GM21737 (cell line): Measurements from ENCODE around the gene MRPL19.

Source experiments
- ATAC-seq: cut with Tn5 transposase; IDR thresholded peaks from one replicate; pipeline ENCODE4 v1.9.1; 2021; ENCODE audit warnings: mild to moderate bottlenecking, moderate library complexity; ENCODE audit not compliant: unreplicated experiment

The MRPL19 gene

GRCh38 chr2:75722687-75723086, 76.1 kb downstream of the MRPL19 start:
- no peak for ATAC-seq

- no peak for ATAC-seq
These were observed 82.2 kb downstream of the MRPL19 start for GRCh38 chr2:75728614-75729419.

GRCh38 chr2:75729861-75730260, 83.3 kb downstream of the MRPL19 start:
- no peak for ATAC-seq

GRCh38 chr2:75736276-75736675, 89.7 kb downstream of the MRPL19 start:
- ATAC-seq, result no peak

GRCh38 chr2:75737961-75738360, 91.4 kb downstream of the MRPL19 start:
- no peak for ATAC-seq
